Tibial nerve (tissue), 4 donors: Measurements from ENCODE around the gene GRIK4. TPM values are rescaled to one million over a fixed set of nuclear protein-coding genes. Genes with fewer than 3 reads are reported as not detected.

Experiments
- DNase-seq, 2 donors: peaks; one replicate each; pipeline ENCODE4 v3.0.0-alpha.2; 2019; ENCODE audit warnings: low spot score in 2 of 2
- H3K27ac ChIP-seq, 4 donors: fragments of 200-600 bp; sonication (generic) in 3 of 4; one replicate each; pipeline ENCODE4 v1.5.1; 2017 to 2019; ENCODE audit warnings: mild to moderate bottlenecking in 1 of 4
- H3K27me3 ChIP-seq, 2 donors: fragments of 200-600 bp; sonication (generic) in 1 of 2; one replicate each; pipeline versions ENCODE4 v1.5.1 to v1.6.0; 2017 to 2019
- H3K36me3 ChIP-seq, 3 donors: fragments of 200-600 bp; sonication (generic); one replicate each; pipeline ENCODE4 v1.5.1; 2018 to 2019
- H3K4me1 ChIP-seq, 4 donors: fragments of 200-600 bp; sonication (generic) in 3 of 4; one replicate each; pipeline ENCODE4 v1.5.1; 2017 to 2019
- H3K4me3 ChIP-seq, 4 donors: fragments of 200-600 bp; sonication (generic) in 3 of 4; one replicate each; pipeline ENCODE4 v1.5.1; 2017 to 2019; ENCODE audit warnings: mild to moderate bottlenecking in 1 of 4, moderate library complexity in 1 of 4
- H3K9me3 ChIP-seq, 4 donors: fragments of 200-600 bp; sonication (generic) in 3 of 4; one replicate each; pipeline ENCODE4 v1.5.1; 2017 to 2019
- EP300 ChIP-seq, 2 donors: sonication (generic); formaldehyde crosslinking; IDR thresholded peaks; one replicate each; pipeline ENCODE4 v1.6.1; 2017; ENCODE audit warnings: antibody characterized with exemption in 2 of 2, mild to moderate bottlenecking in 1 of 2
- POLR2A ChIP-seq, 2 donors: fragments of 450-650 bp; IDR thresholded peaks; one replicate each; pipeline ENCODE4 v1.6.1; 2017; ENCODE audit warnings: antibody characterized with exemption in 2 of 2, mild to moderate bottlenecking in 2 of 2, moderate library complexity in 2 of 2
- WGBS, 2 donors: methylation state at CpG; one replicate each; pipeline ENCODE4 v1.1.5; 2018; 5-methylcytosine and 5-hydroxymethylcytosine counted together
- total RNA-seq, 4 donors: library from RNA; depleted of rRNA; stranded (reverse); fragments of >200 nt; gene quantifications; one replicate each; pipeline ENCODE4 v1.1.0, GENCODE V29; 2016
- TF ChIP-seq, protein P1 (sequence below), 5 experiments: fragments of 200-600 bp in 3 of 5; fragments of 450-650 bp in 2 of 5; sonication (generic) in 3 of 5; IDR thresholded peaks; one replicate each; pipeline ENCODE4 v1.5.1; 2016 to 2019; ENCODE audit warnings: antibody characterized with exemption in 5 of 5, mild to moderate bottlenecking in 3 of 5, moderate library complexity in 2 of 5

GRIK4 gene
- total RNA-seq, 4 donors from 2014 or later = 0.22 to 0.98 TPM; not detected in 2

DNA sequence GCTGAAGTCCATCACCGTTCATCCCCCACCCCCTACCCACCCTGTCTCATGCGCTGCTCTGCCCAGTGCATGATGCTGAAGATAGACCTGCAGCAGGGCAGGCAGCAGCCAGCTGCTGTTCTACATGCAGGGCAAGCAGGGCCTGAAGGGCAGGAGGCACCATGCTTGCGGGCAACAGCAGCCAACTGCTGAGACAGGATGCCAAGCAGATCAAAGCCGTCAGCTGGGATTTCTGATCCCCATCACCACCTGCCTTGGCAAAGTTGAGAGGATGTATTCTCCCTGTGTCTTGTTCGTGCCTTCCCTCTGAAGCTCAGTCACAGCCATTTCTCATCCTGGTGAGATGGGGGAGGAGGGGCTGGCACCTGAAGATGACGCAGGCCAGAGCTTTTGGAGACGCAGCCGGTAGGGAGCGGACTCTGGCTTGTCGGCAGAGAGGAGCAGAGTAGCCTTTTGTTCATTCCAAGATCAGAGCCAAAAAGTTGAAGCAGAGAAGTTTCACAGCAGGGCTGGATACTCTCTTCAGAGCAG, 227.0 kb downstream of the GRIK4 start:
- TF ChIP-seq, protein P1, sequence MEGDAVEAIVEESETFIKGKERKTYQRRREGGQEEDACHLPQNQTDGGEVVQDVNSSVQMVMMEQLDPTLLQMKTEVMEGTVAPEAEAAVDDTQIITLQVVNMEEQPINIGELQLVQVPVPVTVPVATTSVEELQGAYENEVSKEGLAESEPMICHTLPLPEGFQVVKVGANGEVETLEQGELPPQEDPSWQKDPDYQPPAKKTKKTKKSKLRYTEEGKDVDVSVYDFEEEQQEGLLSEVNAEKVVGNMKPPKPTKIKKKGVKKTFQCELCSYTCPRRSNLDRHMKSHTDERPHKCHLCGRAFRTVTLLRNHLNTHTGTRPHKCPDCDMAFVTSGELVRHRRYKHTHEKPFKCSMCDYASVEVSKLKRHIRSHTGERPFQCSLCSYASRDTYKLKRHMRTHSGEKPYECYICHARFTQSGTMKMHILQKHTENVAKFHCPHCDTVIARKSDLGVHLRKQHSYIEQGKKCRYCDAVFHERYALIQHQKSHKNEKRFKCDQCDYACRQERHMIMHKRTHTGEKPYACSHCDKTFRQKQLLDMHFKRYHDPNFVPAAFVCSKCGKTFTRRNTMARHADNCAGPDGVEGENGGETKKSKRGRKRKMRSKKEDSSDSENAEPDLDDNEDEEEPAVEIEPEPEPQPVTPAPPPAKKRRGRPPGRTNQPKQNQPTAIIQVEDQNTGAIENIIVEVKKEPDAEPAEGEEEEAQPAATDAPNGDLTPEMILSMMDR (IDR thresholded peaks at IDR 0.05) = no peak
- no peak for TF ChIP-seq EP300 (IDR thresholded peaks at IDR 0.05)
- Histone ChIP-seq H3K9me3 (no peaks in the 10 kb centered on the region), H3K27me3 (no peaks in the 10 kb centered on the region), H3K27ac (no peak overlapping the region), H3K4me1 (no peaks in the 10 kb centered on the region), H3K36me3 (no peaks in the 10 kb centered on the region), H3K4me3 (no peak overlapping the region)
- WGBS, 2 donors = 76 to 83% methylated on average over 10 of the region's 10 CpGs
- no peak for DNase-seq

DNA sequence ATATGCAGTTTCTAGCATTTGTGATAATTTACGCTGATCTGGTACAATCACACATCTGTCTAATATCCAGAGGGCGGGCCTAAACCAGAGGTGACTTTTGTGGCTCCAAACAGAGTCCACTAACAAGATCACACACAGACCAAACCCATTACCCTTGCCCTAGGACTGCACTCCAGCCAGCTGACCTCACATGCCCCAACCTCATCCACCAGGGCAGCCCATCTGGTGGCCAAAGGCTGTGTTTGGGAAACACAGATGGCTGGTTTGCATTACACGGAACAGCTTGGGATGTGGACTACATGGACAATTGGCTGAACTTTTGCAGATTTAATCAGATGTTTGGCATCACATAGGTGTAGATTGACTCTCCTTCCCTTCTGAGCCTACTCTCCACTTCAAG, 228.2 kb downstream of the GRIK4 start:
- DNase-seq = no peak

DNA sequence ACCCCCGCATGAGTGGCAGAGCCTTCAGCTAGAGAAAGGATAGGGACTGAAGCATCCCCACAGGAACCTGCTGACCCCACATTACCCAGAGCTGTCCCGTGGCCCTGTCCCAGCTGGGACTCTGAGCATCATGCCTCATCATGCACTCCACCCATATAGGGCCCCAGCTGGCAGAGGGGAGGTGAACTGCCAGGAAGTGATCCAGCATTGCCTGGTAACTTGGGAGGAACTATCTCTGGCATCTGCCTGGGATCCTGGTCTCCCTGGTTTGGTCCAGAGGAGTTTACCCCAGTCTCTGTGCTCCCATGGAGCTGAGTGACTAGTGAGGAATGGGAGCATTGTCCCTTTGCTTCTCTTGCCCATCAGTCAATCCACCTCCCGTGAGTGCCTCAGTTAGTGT, 228.8 kb downstream of the GRIK4 start:
- no peak overlapping the region for H3K4me3 ChIP-seq
- no peaks in the 10 kb centered on the region for H3K9me3 ChIP-seq
- TF ChIP-seq, protein P1 (IDR thresholded peaks at IDR 0.05) = no peak
- TF ChIP-seq POLR2A (IDR thresholded peaks at IDR 0.05) (no peak), EP300 (IDR thresholded peaks at IDR 0.05) (no peak)
- 70 to 88% methylated on average over 3 of the region's 3 CpGs for WGBS, 2 donors
- H3K4me1 ChIP-seq = no peaks in the 10 kb centered on the region
- H3K36me3 ChIP-seq = no peaks in the 10 kb centered on the region
- H3K27me3 ChIP-seq = no peaks in the 10 kb centered on the region
- DNase-seq = no peak
- H3K27ac ChIP-seq = no peak overlapping the region

More for the DNA sequence above, 228.2 kb downstream of the GRIK4 start:
- WGBS, 2 donors = 51 to 57% methylated on average over 3 of the region's 3 CpGs
- Histone ChIP-seq H3K4me3 (no peak overlapping the region), H3K27ac (no peak overlapping the region), H3K4me1 (no peaks in the 10 kb centered on the region), H3K9me3 (no peaks in the 10 kb centered on the region), H3K27me3 (no peaks in the 10 kb centered on the region), H3K36me3 (no peaks in the 10 kb centered on the region)
- TF ChIP-seq, protein P1 (IDR thresholded peaks at IDR 0.05) = no peak
- TF ChIP-seq EP300 (IDR thresholded peaks at IDR 0.05) (no peak), POLR2A (IDR thresholded peaks at IDR 0.05) (no peak)

DNA sequence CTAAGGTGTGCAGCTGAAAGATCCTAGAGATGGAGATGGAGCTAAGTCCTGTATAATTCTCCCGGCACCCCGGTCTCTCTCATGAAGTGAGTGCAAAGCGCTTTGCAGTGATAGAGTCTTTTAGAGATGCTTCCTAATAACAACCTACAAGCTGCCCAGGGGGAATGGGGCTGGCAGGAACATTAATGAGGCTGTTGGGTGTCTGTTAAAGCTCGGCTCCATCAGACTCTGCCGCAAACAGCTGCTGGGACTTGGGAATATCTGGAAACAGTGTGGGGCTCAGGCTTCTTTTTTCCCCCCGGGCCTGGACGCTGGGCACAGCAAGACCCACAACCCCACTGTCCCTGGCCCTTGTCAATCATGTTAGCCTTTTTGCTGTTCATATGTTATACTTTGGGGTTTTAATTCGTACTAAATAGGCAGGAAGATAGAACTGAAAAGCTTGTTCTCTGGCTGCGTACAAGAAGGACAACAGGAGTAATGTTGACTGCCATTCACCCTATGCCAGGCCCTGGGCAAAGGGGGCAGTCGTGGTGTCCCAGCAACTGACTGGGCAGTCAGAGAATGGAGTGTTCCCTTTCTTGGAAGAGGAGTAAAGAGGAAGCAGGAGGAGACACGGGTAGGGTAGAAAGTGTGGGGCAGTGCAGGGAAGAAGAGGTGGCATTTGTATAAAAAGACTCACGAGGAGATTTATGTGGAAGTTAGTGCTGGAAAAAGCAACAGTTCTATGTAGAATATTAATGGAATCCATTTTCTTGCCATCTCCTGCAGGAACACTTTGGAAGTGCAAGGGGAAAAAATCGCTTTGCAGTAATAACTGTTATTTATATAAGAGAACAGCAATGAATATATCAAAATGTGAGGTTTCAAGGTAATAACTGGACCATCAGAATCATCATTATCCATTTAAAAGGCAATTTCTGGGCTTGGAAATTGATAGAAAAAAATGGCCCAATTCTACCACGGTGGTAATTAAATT, 232.8 kb downstream of the GRIK4 start:
- no peak for DNase-seq

More for the DNA sequence above, 232.8 kb downstream of the GRIK4 start:
- no peaks in the 10 kb centered on the region for H3K9me3 ChIP-seq
- no peak overlapping the region for H3K4me3 ChIP-seq
- 81% methylated on average over 14 of the region's 14 CpGs for WGBS, 2 donors
- TF ChIP-seq EP300 (IDR thresholded peaks at IDR 0.05) (no peak), POLR2A (IDR thresholded peaks at IDR 0.05) (no peak)
- TF ChIP-seq, protein P1 (IDR thresholded peaks at IDR 0.05) = no peak
- H3K27ac ChIP-seq = no peak overlapping the region
- no peaks in the 10 kb centered on the region for H3K36me3 ChIP-seq
- no peaks in the 10 kb centered on the region for H3K4me1 ChIP-seq
- peaks cover 0 to 10% of the 10 kb centered on the region in 2 donors for H3K27me3 ChIP-seq
